Measurements from ENCODE around the gene RAC3. TPM values are rescaled to one million over a fixed set of nuclear protein-coding genes. Genes with fewer than 3 reads are reported as not detected.

The RAC3 gene
- total and polyA plus RNA-seq, 2 of the 8 experiments (the other 6 are each of a cell fraction or from before 2014, with no cell fraction given): 177 to 299 TPM

- TF ChIP-seq CHD7 (IDR thresholded peaks at IDR 0.05; ENCODE audit: insufficient replicate concordance, low read length) (no peak), SIN3A (conservative IDR thresholded peaks at IDR 0.05 in 1 of 2, IDR thresholded peaks at IDR 0.05 in 1 of 2; ENCODE audit: low read depth in 1 of 2, low read length in 2 of 2) (no peak), SRF (IDR thresholded peaks at IDR 0.05; ENCODE audit: low read depth, low read length) (no peak), KDM4A (IDR thresholded peaks at IDR 0.05; ENCODE audit: low read depth, low read length, severe bottlenecking) (no peak)
Observed at GRCh38 chr17:82018989-82019689, 12.3 kb upstream of the RAC3 start (continued).

All from H1 (cell line).